ENCODE results near the gene GOLGA2.

DNA sequence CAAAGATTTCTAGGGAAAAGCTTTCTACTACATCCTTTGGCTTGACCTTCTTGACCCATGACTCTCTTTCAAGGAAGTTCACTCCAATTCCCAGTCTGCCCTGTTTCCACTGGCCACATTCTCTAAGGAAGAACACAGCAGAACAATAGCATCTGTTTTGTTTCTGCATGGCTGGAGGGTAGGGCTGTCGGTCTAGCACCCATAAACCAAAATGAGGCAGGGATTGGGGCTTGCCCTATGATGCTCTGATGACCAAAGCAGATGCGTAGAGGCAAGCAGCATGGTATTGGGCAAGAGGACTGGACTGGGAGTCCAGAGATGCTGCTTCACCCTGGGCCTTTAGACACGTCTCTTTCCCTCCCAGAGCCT lies 24.1 kb downstream of the GOLGA2 start:
- TF ChIP-seq, protein P1, sequence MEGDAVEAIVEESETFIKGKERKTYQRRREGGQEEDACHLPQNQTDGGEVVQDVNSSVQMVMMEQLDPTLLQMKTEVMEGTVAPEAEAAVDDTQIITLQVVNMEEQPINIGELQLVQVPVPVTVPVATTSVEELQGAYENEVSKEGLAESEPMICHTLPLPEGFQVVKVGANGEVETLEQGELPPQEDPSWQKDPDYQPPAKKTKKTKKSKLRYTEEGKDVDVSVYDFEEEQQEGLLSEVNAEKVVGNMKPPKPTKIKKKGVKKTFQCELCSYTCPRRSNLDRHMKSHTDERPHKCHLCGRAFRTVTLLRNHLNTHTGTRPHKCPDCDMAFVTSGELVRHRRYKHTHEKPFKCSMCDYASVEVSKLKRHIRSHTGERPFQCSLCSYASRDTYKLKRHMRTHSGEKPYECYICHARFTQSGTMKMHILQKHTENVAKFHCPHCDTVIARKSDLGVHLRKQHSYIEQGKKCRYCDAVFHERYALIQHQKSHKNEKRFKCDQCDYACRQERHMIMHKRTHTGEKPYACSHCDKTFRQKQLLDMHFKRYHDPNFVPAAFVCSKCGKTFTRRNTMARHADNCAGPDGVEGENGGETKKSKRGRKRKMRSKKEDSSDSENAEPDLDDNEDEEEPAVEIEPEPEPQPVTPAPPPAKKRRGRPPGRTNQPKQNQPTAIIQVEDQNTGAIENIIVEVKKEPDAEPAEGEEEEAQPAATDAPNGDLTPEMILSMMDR (conservative IDR thresholded peaks at IDR 0.05; ENCODE audit: low read depth, low read length) = no peak
- TF ChIP-seq CHD1 (IDR thresholded peaks at IDR 0.05; ENCODE audit: low read depth, low read length) (no peak), FOS (IDR thresholded peaks at IDR 0.05; ENCODE audit: low read depth, low read length) (no peak), SMC3 (IDR thresholded peaks at IDR 0.05; ENCODE audit: low read depth, low read length) (no peak), RCOR1 (IDR thresholded peaks at IDR 0.05; ENCODE audit: insufficient replicate concordance, low read length) (no peak), RAD21 (IDR thresholded peaks at IDR 0.05; ENCODE audit: low read length) (no peak), RFX5 (IDR thresholded peaks at IDR 0.05; ENCODE audit: low read depth, low read length) (no peak), POLR2A (IDR thresholded peaks at IDR 0.05; ENCODE audit: low read depth, low read length) (no peak), MAFK (IDR thresholded peaks at IDR 0.05; ENCODE audit: low read depth, low read length) (no peak), MAZ (IDR thresholded peaks at IDR 0.05; ENCODE audit: borderline replicate concordance, low read depth, low read length) (no peak), BHLHE40 (IDR thresholded peaks at IDR 0.05; ENCODE audit: low read depth, low read length) (no peak), MXI1 (IDR thresholded peaks at IDR 0.05; ENCODE audit: borderline replicate concordance, low read depth, low read length) (no peak)
- TF ChIP-seq, protein P2, sequence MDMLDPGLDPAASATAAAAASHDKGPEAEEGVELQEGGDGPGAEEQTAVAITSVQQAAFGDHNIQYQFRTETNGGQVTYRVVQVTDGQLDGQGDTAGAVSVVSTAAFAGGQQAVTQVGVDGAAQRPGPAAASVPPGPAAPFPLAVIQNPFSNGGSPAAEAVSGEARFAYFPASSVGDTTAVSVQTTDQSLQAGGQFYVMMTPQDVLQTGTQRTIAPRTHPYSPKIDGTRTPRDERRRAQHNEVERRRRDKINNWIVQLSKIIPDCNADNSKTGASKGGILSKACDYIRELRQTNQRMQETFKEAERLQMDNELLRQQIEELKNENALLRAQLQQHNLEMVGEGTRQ (IDR thresholded peaks at IDR 0.05; ENCODE audit: low read depth, low read length) = no peak
